PC-3 (cell line): Measurements from ENCODE around the gene DNAH1.

Experiments
- EZH2 ChIP-seq: fragments of 300-600 bp; sonication (generic); IDR thresholded peaks from one replicate; pipeline ENCODE4 v1.6.1; 2017; ENCODE audit warnings: antibody characterized with exemption, mild to moderate bottlenecking, low read length; ENCODE audit not compliant: unreplicated experiment
- EZH2phosphoT487 ChIP-seq: fragments of 300-600 bp; sonication (generic); IDR thresholded peaks from 2 replicates; pipeline ENCODE4 v1.6.1; 2018; ENCODE audit warnings: mild to moderate bottlenecking, antibody characterized with exemption, low read length, borderline replicate concordance
- TF ChIP-seq, protein P1 (sequence below): fragments of 300-600 bp; sonication (generic); conservative IDR thresholded peaks from 2 replicates; pipeline ENCODE4 v1.5.1; 2017; ENCODE audit warnings: antibody characterized with exemption, low read depth, mild to moderate bottlenecking, low read length

DNA sequence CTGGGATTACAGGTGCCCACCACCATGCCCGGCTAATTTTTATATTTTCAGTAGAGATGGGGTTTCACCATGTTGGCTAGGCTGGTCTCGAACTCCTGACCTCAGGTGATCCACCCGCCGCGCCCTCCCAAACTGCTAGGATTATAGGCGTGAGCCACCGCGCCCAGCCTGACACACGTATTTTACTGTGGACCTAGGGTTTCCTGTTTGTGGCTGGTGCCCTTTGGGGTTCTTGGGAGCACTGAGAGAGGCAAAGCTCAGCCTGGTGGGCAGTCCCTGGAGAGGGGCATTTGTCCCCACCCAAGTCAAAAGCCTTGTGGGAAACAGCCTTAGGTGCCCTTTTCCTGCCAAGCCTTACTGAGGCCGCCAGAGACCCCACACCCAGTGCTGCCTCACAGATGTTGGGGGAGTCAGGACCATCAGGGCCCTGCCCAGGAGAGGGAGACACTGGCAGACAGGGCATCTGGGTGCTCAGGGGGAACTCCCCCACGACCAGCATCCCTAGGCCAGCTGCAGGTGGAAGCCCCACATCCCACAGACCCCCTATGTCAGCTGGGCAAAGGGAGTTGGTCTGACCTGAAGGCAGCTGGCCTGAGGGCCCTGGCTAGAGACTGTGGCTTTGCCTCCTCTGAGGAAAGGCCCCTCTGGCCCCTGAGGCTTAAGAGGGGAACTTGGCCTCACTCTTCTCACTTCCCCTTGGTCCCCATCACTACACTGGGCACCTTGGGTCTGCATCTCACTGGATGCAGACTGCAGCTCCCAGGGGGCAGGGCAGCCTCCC lies 35.1 kb downstream of the DNAH1 start:
- TF ChIP-seq EZH2 (no peak), EZH2phosphoT487 (no peak)
- TF ChIP-seq, protein P1, sequence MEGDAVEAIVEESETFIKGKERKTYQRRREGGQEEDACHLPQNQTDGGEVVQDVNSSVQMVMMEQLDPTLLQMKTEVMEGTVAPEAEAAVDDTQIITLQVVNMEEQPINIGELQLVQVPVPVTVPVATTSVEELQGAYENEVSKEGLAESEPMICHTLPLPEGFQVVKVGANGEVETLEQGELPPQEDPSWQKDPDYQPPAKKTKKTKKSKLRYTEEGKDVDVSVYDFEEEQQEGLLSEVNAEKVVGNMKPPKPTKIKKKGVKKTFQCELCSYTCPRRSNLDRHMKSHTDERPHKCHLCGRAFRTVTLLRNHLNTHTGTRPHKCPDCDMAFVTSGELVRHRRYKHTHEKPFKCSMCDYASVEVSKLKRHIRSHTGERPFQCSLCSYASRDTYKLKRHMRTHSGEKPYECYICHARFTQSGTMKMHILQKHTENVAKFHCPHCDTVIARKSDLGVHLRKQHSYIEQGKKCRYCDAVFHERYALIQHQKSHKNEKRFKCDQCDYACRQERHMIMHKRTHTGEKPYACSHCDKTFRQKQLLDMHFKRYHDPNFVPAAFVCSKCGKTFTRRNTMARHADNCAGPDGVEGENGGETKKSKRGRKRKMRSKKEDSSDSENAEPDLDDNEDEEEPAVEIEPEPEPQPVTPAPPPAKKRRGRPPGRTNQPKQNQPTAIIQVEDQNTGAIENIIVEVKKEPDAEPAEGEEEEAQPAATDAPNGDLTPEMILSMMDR, result no peak
